Right forelimb (tissue), 1 donor: Measurements from ENCODE around the gene ITIH4.

Experiments
- DNase-seq: peaks from one replicate; pipeline ENCODE4 v3.0.0-alpha.2; 2018

ITIH4 gene

GRCh38 chr3:52830535-52831258 is at the start of gene ITIH4:
Gene ITIH4 (minus strand): TSS chr3:52830672. CDS start chr3:52830642, 30 bp downstream.
- no peak for DNase-seq

GRCh38 chr3:52880047-52880446 is 49.6 kb upstream of the ITIH4 start:
- DNase-seq, result no peak

DNA sequence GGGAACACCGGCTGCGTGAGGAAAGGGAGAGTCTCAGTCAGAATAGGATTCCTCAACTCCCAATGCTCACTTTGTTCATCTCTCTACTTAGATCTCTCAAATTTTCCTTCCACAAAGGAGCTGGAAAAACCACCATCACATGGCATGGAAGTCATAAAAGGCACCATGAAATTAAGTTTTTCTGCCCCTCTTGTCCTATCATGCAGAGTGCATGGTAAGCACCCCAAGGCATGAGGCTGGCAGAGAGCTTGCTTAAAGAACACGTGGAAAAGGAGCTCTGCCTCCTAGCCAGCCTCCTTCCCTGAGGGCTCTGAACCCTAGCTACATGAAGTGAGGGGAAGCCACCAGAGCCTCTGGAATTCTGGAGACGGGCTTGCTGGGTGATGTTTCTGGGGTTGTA is 49.1 kb upstream of the ITIH4 start:
- DNase-seq, result no peak

- no peak for DNase-seq
Measured at GRCh38 chr3:52879090-52879489, 48.6 kb upstream of the ITIH4 start.

DNA sequence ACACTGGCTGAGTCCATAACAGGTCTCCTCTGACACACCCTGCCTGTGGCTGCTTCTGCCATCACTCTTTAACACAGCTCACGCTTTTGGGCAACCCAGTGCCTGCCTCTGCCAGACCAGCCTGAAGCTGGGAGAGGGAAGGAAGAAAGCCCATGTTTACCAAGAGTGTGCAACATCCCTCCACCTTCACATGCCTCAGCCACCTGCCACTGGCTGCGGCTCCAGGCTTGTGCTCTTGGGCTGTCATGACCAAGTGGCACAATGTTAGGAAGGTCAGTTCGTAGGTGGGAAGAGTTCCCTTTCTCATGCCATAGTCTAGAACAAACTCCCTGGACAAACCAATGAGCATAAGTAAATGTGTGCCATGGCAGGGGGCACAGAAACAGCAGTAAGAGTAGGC is 46.6 kb upstream of the ITIH4 start:
- no peak for DNase-seq

GRCh38 chr3:52874864-52875587 is 44.6 kb upstream of the ITIH4 start:
- no peak for DNase-seq

DNA sequence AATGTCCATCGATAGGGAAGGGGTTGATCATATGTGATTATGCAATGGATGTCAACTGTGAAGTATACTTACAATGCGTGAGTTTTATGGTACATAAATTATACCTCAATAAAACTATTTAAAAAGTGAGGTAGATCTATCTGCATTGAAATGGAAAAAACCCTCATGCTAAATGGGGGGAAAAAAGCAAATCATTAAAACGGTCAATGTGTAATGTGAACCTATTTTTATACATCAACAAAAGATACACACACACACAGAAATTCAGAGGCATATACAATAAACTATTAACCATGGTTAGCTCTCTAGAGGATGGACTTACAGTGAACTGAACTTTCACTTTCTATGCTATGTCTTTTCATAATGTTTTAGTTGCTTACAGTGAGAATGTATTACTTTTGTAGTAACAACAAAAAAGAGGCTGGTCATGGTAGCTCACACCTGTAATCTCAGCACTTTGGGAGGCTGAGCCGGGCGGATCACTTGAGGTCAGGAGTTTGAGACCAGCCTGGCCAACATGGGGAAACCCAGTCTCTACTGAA is 43.8 kb upstream of the ITIH4 start:
- DNase-seq, result no peak

DNA sequence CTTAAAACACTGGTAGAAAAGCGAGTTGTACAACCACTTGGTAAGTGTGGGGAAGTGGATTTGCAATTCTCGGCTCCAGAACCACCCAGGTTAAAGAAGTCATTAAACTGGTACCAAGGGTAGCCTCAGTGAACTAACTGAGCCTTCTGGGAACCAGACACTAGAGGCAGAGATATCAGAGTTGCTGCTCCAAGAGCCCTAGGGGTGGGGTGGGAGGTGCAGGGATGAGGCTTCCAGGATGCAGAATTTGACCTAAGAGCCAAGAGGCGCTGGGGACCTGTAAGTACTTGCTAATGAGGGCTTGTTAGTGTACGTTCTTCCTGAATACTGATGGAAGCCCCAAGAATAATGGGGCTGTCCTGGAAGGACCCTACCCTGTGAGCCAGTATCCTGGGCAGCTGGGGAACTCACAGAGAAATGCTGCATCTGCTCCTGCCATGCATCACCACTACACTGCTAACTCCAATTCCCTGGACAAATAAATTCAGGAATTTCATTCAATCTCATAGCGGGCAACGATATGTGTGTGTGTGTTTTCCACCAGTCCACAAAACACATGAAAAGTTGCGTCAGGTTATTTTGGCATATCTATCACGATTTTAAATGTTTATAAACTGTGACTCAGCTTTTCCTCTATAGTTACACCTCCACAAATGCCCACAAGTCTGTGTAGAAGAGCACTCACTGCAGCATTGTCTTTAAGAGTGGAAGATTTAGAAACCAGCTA is 43.1 kb upstream of the ITIH4 start:
- no peak for DNase-seq

GRCh38 chr3:52872245-52872644 is 41.8 kb upstream of the ITIH4 start:
- DNase-seq, result no peak

- no peak for DNase-seq
Measured at GRCh38 chr3:52871761-52872160, 41.3 kb upstream of the ITIH4 start.

DNA sequence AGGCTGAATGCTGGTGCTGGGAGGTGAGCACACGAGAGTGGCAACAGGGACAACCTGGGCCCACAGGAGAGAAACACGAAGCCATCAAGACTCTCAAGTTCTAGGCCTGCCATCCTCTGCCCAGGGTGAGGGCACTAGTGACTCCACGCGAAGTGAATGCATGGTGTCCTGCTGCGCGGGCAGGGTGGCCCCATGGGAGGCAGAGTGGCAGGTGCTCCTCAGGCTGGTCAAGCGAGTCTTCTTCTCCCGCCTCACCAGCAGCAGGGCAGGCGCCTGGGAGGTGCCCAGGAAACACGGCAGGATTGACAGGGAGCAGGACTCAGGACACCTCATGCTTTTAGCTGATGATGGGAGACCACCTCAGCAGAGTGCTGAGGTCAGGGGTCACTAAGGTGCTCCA is 40.0 kb upstream of the ITIH4 start:
- DNase-seq, result no peak

DNA sequence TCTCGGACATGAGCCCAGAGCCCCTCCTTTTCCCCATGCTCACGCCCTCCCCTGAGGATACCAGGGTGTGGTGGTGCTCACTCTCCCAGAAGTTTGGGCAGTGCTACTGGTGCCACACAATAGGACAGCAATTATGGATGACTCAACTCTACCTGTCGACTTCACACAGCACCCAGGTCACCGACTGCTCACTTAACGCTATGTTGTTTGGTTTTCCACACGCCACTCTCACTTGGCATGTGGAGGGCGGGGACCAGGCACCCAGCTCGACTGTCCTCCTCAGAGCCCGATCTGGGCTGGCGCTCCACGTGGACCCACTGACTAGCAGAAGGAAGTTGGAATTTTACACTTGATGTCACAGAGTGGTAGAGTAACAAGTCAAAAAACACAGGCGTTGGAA is 36.0 kb upstream of the ITIH4 start:
- DNase-seq, result no peak

DNA sequence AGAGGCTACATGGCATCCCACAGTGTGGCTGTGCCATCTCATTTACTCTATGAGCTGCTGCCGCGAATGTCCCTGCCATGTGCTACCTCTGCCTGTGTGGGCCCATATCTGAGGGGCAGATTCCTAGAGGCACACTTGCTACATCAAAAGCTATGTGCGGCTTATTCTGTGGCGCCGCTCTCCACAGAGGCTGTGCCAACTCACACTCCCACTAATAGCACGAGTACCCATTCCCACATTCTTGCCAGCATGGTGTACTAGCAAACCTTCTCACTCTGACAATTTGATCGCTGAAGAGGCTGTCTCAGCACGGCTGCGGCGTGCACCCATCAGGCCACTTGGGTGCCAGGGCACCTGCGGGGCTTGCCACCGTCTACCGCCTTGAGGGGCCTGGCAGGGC is 35.5 kb upstream of the ITIH4 start:
- DNase-seq, result no peak

- no peak for DNase-seq
Measured at GRCh38 chr3:52860424-52860768, 29.9 kb upstream of the ITIH4 start.

DNA sequence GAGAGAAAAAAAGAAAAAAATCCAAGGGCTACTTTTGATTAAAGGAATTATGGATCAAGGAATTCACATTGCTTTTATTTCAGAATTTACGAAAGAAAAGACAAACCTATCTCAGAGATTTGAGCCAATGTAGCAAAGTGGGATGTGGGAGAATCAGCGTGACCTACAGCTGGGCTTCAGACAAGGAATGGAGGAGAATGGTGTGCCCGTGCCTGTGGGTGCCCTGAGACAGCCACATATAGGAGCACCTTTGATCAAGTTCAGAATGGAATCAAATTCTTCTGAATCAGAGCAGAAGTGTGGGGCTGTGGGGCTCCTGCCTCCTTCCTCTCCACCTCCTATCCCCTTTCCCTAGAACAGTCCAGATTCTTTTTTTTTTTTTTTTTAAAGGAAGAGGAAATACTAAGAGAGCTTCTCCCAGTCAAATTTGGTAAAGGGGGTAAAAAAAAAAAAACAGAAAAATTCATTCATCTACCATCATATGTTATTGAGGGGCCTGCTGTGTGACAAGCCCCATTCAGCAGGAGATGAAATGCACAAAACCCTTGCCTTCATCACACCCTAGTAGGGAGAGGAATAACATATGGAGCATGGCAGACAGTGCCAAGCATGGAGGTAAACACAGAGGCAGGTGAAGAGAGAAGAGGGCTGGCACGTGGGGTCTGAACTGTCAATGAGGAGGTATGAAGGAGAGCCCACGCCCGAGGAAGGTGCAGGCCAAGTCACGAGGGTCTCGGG is 29.4 kb upstream of the ITIH4 start:
- DNase-seq, result no peak

- no peak for DNase-seq
Measured at GRCh38 chr3:52857864-52858263, 27.4 kb upstream of the ITIH4 start.

DNA sequence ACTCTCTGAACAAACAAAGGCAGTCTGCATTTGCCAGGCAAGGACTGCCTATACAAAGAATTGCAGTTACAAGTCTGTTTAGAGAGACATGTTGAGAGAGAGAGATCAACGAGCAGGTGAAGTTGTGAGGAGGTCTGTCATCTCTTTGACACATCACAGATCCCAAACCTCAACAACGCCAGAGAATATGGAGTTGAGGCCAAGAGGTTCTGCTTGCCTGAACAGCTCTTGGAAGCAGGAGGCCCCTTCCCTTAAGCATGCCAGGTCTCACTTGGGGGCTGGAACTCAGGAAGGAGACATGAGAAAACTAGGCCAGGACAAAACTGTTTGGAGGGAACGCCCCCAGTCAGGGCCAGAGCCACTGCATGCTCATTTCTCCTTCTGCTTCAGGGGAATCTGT is 26.7 kb upstream of the ITIH4 start:
- no peak for DNase-seq

GRCh38 chr3:52856666-52857065 is 26.2 kb upstream of the ITIH4 start:
- DNase-seq, result no peak

DNA sequence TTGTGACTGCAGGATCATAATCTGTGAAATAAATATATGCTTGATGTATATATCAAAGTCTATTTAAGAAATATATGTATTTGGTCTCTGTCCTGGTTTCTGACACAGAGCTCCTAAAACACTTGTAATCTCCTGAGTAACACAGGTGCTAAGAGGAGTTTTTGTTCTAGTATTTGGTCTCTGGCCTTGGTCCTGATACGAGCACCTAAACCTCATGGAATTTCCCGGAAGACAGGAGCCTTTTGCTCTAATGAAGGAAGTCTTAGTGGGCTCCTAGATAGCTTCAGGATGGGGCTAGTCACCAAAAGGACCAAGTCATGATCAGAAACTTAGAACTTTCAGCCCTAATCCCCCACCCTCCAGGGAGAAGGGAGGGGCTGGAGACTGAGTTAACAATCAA is 23.5 kb upstream of the ITIH4 start:
- DNase-seq, result no peak

DNA sequence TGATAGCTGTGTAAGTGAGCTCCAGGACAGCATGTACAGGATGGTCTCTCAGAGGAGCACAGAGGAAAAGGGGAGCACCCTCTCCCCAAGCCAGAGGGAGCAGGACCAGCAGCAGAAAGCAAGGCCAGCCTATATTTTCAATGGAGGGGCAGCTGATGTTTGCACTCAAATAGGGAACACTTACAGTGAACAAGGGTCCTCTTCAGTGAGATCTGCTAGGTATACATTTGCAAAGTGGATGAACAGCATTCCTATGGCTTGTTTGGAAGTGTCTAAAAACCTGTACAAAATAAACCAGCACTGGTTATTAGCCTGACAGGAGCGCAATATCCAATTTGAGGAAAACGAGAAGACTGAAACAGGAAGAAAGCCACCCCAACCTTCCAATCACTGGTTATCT is 21.9 kb upstream of the ITIH4 start:
- DNase-seq, result no peak

- DNase-seq, result no peak
Measured at GRCh38 chr3:52851348-52851747, 20.9 kb upstream of the ITIH4 start.

- no peak for DNase-seq
Measured at GRCh38 chr3:52849656-52850055, 19.2 kb upstream of the ITIH4 start.

GRCh38 chr3:52848617-52849016 is 18.1 kb upstream of the ITIH4 start:
- no peak for DNase-seq
